Inflammatory macrophage treated with lipopolysaccharide for 1 hour (primary cell): ENCODE data around the gene MFSD12.
A peak's percentile ranks its signal among the peaks of the same experiment; 100 is the strongest.
"Not testable (repeated sequence)": the region's sequence is repeated elsewhere in the genome, so short reads cannot be mapped to it uniquely, and the experiment has no call there.

Source experiments
- DNase-seq, 2 donors: peaks; one replicate each; pipeline ENCODE4 v3.0.0-alpha.2; 2020 to 2022

The MFSD12 gene

DNA sequence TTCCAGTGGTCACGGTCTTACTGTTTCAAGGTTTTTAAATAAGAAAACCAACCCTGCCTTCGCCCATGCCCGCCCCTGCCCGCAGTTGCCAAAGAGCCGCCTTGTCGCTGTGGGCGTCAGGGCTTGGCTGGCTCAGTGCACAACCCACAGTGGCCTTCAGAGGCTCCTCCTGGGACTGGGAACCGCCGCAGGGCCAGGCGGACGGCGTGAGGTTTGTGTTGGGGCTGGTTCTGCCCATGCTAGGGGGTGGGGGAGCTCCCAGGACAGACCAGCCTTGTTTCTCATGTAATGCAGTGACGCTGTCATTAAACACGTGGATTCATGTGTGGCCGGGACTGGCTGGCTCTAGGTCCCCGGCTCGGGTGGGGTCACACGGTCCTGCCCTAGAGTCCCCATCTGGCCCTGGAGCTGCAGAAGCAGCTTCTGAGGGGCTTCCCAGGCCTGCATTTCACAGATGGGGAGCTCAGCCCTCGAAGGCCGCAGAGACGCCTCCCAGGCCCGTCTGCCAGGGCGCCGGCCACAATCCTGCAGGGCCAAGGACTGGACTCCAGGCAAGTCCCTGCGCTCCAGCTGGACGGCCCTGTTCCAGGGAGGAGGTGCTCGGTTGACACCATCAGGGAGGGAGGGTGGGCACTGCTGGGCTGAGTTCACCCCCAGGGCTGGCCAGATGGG lies 20.8 kb downstream of the MFSD12 start:
- DNase-seq = peak in 1 of 2 donors; percentile 43

DNA sequence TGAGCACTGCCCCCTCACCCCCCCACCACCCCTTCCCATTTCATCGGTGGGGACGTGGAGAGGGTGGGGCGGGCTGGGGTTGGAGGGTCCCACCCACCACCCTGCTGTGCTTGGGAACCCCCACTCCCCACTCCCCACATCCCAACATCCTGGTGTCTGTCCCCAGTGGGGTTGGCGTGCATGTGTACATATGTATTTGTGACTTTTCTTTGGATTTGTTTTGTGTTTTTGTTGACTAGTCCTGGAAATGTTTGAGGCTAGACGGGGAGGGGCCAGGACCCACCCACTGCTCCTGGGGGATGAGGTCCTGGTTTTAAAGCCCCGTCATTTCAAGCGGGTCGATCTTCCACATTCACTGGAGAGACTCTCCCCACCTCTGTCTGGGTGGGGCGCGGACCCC lies 21.4 kb downstream of the MFSD12 start:
- DNase-seq = no peak

DNA sequence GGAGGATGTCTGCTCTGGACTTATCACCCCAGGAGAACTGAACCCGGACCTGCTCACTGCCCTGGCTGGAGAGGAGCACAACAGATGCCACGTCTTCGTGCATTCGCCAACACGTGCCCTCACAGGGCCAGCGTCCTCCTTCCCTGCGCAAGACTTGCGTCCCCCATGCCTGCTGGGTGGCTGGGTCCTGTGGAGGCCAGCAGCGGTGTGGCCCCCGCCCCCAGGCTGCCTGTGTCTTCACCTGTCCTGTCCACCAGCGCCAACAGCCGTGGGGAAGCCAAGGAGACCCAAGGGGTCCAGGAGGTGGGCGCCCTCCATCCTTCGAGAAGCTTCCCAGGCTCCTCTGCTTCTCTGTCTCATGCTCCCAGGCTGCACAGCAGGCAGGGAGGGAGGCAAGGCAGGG lies 21.8 kb downstream of the MFSD12 start:
- no peak for DNase-seq

DNA sequence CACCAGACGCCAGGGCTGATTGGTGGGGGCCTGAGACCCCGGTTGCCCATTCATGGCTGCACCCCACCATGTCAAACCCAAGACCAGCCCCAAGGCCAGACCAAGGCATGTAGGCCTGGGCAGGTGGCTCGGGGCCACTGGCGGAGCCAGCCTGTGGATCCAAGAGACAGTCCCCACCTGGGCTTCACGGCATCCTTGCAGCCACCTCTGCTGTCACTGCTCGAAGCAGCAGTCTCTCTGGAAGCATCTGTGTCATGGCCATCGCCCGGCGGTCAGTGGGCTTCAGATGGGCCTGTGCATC lies 22.2 kb downstream of the MFSD12 start:
- no peak for DNase-seq

DNA sequence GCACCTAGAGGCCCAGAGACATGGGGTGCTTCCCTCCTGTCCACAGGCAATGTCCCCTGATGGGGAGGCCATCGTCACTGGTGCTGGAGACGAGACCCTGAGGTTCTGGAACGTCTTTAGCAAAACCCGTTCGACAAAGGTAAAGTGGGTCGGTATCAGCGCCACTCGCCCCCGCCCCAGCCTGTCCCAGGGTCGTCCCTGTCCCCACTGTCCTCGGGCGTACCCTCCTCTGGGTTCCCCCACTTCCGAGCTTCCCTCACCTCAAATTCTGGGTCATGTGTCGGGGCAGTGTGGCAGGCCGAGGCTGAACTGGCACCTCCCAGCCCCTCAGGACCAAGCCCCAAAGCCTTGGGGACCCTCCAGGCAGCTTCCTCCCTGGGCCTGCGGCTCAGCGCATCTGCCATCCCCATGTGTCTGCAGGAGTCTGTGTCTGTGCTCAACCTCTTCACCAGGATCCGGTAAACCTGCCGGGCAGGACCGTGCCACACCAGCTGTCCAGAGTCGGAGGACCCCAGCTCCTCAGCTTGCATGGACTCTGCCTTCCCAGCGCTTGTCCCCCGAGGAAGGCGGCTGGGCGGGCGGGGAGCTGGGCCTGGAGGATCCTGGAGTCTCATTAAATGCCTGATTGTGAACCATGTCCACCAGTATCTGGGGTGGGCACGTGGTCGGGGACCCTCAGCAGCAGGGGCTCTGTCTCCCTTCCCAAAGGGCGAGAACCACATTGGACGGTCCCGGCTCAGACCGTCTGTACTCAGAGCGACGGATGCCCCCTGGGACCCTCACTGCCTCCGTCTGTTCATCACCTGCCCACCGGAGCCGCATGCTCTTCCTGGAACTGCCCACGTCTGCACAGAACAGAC lies 22.8 kb downstream of the MFSD12 start:
- no peak for DNase-seq

DNA sequence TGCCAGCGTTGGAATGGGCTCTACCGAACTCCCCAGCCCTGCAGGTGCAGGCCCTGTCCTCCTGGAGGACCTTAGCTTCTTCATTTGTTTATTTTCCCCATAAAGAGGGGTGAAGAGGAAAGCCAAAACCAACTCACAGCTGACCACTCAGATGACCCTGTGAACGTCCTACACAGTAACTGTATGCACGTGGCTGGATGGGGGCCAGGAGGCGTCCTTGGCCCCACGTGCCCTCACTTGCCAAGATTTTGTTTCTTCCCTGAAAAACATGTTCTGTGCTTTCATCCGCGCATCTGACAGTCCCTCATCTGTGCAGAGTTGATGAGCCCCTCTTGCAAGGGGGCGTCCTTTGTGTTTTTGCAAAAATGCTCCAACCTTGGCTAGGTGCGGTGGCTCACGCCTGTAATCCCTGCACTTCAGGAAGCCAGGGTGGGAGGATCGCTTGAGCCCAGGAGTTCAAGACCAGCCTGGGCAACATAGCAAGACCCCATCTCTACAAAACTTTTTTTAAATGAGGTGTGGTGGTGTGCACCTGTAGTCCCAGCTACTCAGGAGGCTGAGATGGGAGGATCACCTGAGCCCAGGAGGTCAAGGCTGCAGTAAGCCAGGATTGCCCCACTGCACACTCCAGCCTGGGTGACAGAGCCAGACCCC lies 23.7 kb downstream of the MFSD12 start:
- no peak for DNase-seq

- no peak for DNase-seq
Measured at GRCh38 chr19:3533033-3533432, 24.4 kb downstream of the MFSD12 start.

GRCh38 chr19:3532154-3532786 lies 25.1 kb downstream of the MFSD12 start:
- no peak for DNase-seq

GRCh38 chr19:3531716-3532115 lies 25.7 kb downstream of the MFSD12 start:
- no peak for DNase-seq

- DNase-seq = no peak
Measured at GRCh38 chr19:3530389-3530788, 27.0 kb downstream of the MFSD12 start.

- not testable (repeated sequence) for DNase-seq
Measured at GRCh38 chr19:3529299-3529698, 28.1 kb downstream of the MFSD12 start.

GRCh38 chr19:3528539-3529211 lies 28.7 kb downstream of the MFSD12 start:
- no peak for DNase-seq

- no peak for DNase-seq
Measured at GRCh38 chr19:3528080-3528479, 29.3 kb downstream of the MFSD12 start.

GRCh38 chr19:3527238-3527910 lies 30.0 kb downstream of the MFSD12 start:
- no peak for DNase-seq

- no peak for DNase-seq
Measured at GRCh38 chr19:3526507-3527237, 30.7 kb downstream of the MFSD12 start.

DNA sequence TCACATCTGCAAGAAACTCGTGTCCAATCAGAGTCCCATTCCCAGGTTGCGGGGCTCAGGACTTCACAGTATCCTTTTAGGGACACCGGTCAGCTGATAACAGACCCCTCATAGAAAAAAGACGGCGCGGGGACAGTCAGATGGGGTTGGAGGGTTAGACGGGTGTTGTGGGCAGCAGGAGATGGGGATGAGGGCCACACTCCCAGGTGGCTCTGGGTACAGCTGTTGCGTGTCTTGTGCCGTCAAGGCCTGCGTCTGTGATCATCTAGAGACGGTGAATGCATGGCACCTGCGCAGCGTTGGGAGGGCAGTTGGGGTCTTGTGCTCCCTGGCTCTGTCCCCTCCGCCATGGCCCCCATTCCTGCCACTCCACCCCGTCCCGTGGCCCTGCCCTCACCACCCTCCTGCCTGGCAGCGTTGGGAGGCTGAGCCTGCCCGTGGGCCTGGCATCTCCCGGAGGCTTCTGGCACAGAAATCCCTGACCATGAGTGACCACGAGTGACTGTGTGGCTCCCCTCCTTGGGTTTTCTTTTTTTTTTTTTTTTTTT lies 32.4 kb downstream of the MFSD12 start:
- no peak for DNase-seq

GRCh38 chr19:3524078-3524842 lies 33.1 kb downstream of the MFSD12 start:
- DNase-seq = no peak

- DNase-seq = no peak
Measured at GRCh38 chr19:3523361-3524077, 33.9 kb downstream of the MFSD12 start.

DNA sequence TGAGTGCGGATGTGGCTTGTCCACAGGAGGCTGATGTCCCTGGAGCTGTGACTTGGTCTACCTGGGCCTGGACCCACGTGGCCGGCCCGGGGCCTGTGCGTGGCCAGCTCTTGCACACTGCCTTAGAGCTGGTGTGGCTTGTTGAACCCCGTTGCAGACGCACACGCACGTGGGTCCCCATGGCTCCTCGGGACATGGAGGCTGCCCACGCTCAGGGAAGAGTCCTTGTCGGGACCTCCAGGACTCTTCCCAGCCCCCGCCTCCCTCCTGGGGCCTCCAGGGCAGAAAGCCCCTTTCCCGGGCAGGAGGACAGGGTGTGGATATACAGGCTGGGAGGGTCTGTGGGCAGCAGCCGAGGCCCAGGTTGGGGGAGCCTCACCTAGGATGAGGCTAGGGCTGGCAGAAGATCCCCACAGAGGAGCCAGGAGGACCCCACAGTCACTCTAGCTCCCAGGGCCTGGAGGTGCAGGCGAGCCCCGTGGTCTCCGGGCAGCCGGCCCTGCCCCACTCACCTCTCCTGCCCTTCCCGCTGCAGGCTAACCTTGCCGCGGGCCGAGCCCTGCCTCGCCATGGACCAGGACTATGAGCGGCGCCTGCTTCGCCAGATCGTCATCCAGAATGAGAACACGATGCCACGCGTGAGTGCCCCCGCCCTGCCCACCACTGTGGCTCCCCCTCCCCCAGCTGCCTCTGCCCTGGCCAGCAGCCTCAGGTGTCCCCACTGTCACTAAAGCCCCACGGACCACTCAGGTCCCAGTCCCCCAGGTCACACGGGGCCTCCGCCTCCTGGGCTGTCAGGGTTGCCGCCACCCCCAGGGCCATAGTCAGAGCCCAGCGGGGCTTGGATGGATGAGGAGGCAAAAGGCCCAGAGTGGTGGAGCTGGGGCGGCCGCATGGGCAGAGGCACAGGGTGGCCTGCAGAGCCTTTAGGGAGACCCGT lies 34.7 kb downstream of the MFSD12 start:
- no peak for DNase-seq
